CD4-positive, CD25-positive, alpha-beta regulatory T cell (primary cell): ENCODE results near the gene STARD8. TPM values are rescaled to one million over a fixed set of nuclear protein-coding genes. Genes with fewer than 3 reads are reported as not detected.

Experiments used
- ATAC-seq, 2 donors: fragments of 150-1000 bp; cut with Tn5 transposase; one replicate each; pipeline ENCODE4 v1.10.0; 2021; ENCODE audit warnings: low read depth in 2 of 2, moderate number of reproducible peaks in 2 of 2, moderate library complexity in 1 of 2
- DNase-seq, 3 donors: peaks; one replicate each; pipeline versions ENCODE4 v3.0.0 to v3.0.0-alpha.2; 2012 to 2022; ENCODE audit warnings: mixed read lengths in 1 of 3
- H3K27ac ChIP-seq: one replicate; pipeline ENCODE4 v1.7.0; 2013; ENCODE audit warnings: mild to moderate bottlenecking, low read length; ENCODE audit not compliant: insufficient read depth, poor library complexity, severe bottlenecking
- H3K27me3 ChIP-seq: one replicate; pipeline ENCODE4 v1.7.0; 2013; ENCODE audit warnings: low read length; ENCODE audit not compliant: control insufficient read depth, insufficient read depth
- H3K36me3 ChIP-seq: one replicate; pipeline ENCODE4 v1.7.0; 2013; ENCODE audit warnings: mild to moderate bottlenecking, low read length, moderate library complexity; ENCODE audit not compliant: control insufficient read depth, insufficient read depth
- H3K4me1 ChIP-seq: 2 replicates; pipeline ENCODE4 v1.7.0; 2013; ENCODE audit warnings: mild to moderate bottlenecking, low read length; ENCODE audit not compliant: insufficient read depth, control insufficient read depth, poor library complexity, severe bottlenecking
- H3K4me3 ChIP-seq: one replicate; pipeline ENCODE4 v1.7.0; 2013; ENCODE audit warnings: low read depth, mild to moderate bottlenecking, low read length, moderate library complexity
- H3K9me3 ChIP-seq, 2 experiments: 1 replicate in 1 of 2; 2 replicates in 1 of 2; pipeline ENCODE4 v1.7.0; 2013; ENCODE audit warnings: low read length in 2 of 2, mild to moderate bottlenecking in 1 of 2, moderate library complexity in 1 of 2; ENCODE audit not compliant: control insufficient read depth in 2 of 2
- H3K27ac Mint-ChIP-seq, 3 donors: one replicate each; pipeline ENCODE4 v1.8.0; 2020 to 2022; ENCODE audit warnings: mild to moderate bottlenecking in 3 of 3, mixed read lengths in 3 of 3, moderate library complexity in 2 of 3
- H3K27me3 Mint-ChIP-seq: one replicate; pipeline ENCODE4 v1.8.0; 2022; ENCODE audit warnings: mild to moderate bottlenecking, mixed read lengths
- H3K36me3 Mint-ChIP-seq: one replicate; pipeline ENCODE4 v1.8.0; 2020; ENCODE audit warnings: mixed read lengths
- H3K4me1 Mint-ChIP-seq, 4 donors: one replicate each; pipeline ENCODE4 v1.8.0; 2020 to 2022; ENCODE audit warnings: mixed read lengths in 4 of 4, mild to moderate bottlenecking in 1 of 4
- H3K4me3 Mint-ChIP-seq, 4 donors: one replicate each; pipeline ENCODE4 v1.8.0; 2020 to 2022; ENCODE audit warnings: mild to moderate bottlenecking in 4 of 4, mixed read lengths in 4 of 4, moderate library complexity in 3 of 4
- H3K9me3 Mint-ChIP-seq, 7 donors: one replicate each; pipeline ENCODE4 v1.8.0; 2020 to 2022; ENCODE audit warnings: mixed read lengths in 7 of 7, mild to moderate bottlenecking in 3 of 7, moderate library complexity in 2 of 7
- polyA plus RNA-seq, 4 donors: library from polyadenylated mRNA; unstranded; fragments of 300-500 nt; fragmentation: Illumina TruSeq; gene quantifications; one replicate each; pipeline ENCODE4 v1.2.3, GENCODE V29; 2021
- total RNA-seq: library from RNA; stranded (reverse); gene quantifications from one replicate; pipeline ENCODE4 v1.2.3, GENCODE V29; 2022

The STARD8 gene
- total and polyA plus RNA-seq, 5 donors from 2014 or later, result 0.21 to 0.57 TPM; not detected in 3

DNA sequence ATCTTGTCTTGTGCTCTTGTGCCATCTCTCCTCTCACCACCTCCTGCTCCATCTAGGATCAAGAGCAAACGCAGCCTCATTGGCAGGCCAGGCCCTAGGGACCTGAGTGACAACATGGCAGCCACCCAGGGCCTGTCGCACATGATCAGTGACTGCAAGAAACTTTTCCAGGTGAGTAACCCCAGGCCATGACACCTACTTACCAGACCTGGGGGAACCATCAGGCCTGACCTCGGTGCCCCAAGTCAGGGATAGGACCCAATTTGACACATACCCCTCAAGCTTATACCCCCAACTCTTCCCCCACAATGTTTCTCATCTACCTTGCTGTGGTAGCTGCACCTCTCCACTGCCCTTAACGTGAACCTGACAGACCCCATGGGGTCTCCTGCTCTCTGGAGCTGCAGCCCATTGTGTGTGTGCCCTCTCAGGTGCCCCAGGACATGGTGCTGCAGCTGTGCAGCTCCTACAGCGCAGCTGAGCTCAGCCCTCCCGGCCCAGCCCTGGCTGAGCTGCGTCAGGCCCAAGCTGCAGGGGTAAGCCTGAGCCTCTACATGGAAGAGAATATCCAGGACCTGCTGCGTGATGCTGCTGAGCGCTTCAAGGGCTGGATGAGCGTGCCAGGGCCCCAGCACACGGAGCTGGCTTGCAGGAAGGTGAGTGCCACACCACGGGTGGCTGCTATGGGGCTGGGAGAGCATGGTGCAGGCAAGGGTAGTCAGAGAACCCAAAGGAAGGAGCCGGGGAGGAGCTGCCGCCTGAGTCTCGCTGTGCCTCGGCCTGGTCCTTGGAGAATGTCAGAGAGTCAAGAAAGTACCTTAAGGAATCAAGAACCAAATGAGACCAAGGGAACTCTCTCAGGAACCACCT, 74.8 kb downstream of the STARD8 start:
- ATAC-seq (no peak), DNase-seq (no peak)
- no peak overlapping the region for H3K4me3 Mint-ChIP-seq
- H3K36me3 Mint-ChIP-seq, result no peaks in the 10 kb centered on the region
- no peaks in the 10 kb centered on the region for H3K36me3 ChIP-seq
- no peaks in the 10 kb centered on the region for H3K27me3 Mint-ChIP-seq
- no peaks in the 10 kb centered on the region for H3K4me1 ChIP-seq
- H3K27ac Mint-ChIP-seq, result no peak overlapping the region
- peaks cover 0 to 2% (median 0%) of the 10 kb centered on the region in 7 donors for H3K9me3 Mint-ChIP-seq
- no peaks in the 10 kb centered on the region for H3K27me3 ChIP-seq
- no peak overlapping the region for H3K27ac ChIP-seq
- H3K9me3 ChIP-seq, result no peaks in the 10 kb centered on the region
- no peaks in the 10 kb centered on the region for H3K4me1 Mint-ChIP-seq
- no peak overlapping the region for H3K4me3 ChIP-seq

DNA sequence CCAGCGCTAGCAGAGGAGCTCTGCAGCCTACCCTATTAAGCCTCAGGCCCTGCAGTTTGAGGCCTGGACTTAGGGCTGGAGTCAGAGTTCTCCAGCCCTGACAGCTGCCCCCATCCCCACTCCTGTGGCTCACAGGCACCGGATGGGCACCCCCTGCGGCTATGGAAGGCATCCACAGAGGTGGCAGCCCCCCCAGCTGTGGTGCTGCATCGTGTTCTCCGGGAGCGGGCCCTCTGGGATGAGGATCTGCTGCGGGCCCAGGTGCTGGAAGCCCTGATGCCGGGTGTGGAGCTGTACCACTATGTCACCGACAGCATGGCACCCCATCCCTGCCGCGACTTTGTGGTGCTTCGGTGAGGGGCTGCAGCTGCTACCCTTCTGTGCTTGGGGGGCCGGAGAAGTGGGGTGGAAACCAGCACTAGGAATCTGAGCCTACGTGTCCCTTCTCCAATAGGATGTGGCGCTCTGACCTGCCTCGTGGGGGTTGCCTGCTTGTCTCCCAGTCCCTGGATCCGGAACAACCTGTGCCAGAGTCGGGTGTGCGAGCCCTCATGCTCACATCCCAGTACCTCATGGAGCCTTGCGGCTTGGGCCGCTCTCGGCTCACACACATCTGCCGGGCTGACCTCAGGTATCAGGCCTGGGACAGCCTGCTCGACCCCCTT, 76.2 kb downstream of the STARD8 start:
- Mint-ChIP-seq H3K27me3 (no peaks in the 10 kb centered on the region), H3K27ac (no peak overlapping the region), H3K36me3 (no peaks in the 10 kb centered on the region), H3K9me3 (peaks cover 0 to 2% (median 0%) of the 10 kb centered on the region in 7 donors), H3K4me3 (no peak overlapping the region), H3K4me1 (no peaks in the 10 kb centered on the region)
- H3K27ac ChIP-seq, result no peak overlapping the region
- H3K4me1 ChIP-seq, result no peaks in the 10 kb centered on the region
- no peaks in the 10 kb centered on the region for H3K36me3 ChIP-seq
- ATAC-seq, result no peak
- H3K9me3 ChIP-seq, result no peaks in the 10 kb centered on the region
- H3K27me3 ChIP-seq, result no peaks in the 10 kb centered on the region
- no peak for DNase-seq
- no peak overlapping the region for H3K4me3 ChIP-seq

DNA sequence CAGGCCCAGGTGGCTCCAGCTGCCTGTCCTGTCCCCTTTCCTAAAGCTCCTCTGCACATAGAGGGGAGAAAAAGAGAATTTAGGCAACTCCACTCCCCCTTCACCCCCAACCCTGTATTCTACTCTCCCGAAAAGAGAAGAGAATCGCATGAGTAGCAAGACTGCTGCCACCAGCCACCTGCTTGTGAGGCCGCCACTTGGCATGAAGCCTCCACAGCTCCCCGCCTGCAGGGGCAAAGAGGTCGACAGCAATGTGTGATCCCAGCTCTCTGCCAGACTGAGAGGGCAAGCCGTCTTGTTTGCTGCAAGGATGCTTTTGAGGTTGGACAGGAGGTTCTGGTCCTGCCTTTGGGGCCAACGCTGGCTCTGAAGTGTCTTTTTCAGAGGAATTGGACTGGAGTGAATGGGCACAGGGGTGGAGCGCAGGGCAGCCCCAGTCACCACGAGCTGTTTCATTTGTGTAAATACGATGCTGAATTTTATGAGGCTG, 77.1 kb downstream of the STARD8 start:
- H3K4me1 Mint-ChIP-seq, result no peaks in the 10 kb centered on the region
- H3K36me3 Mint-ChIP-seq, result no peaks in the 10 kb centered on the region
- no peak for ATAC-seq
- no peaks in the 10 kb centered on the region for H3K9me3 ChIP-seq
- H3K27me3 Mint-ChIP-seq, result no peaks in the 10 kb centered on the region
- no peaks in the 10 kb centered on the region for H3K27me3 ChIP-seq
- H3K27ac Mint-ChIP-seq, result no peak overlapping the region
- H3K4me3 ChIP-seq, result no peak overlapping the region
- H3K27ac ChIP-seq, result no peak overlapping the region
- no peaks in the 10 kb centered on the region for H3K36me3 ChIP-seq
- H3K4me1 ChIP-seq, result no peaks in the 10 kb centered on the region
- H3K9me3 Mint-ChIP-seq, result peaks cover 0 to 2% (median 0%) of the 10 kb centered on the region in 7 donors
- no peak overlapping the region for H3K4me3 Mint-ChIP-seq
- no peak for DNase-seq

DNA sequence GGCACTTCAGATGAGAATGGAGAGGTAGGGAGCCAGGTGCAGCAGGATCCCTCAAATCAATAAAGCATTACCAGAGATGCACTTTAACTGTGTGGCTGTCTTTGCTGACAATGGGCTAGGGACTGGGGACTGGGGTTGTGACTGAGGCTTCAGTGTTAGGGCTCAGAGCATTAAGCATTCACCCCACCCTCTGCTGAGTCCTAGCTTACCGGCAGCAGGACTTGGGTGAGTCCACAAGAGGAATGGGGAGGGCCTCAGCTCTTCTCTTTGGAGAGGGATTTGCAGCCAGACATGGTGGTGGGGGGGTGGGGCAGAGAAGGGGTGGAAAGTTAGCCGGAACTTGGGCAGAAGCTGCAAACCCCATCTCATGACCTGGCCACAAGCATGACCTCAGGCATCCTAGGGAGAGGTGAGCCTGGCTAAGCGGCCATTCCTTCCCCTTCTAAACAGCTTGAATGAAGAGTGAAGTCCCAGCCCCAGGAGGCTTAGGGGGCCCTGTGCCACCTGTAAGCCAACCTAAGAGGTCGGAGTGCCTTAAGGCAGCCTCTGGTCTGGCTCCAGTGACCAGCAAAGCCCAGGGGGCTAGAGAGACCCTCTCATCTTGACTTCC, 78.4 kb downstream of the STARD8 start:
- Mint-ChIP-seq H3K4me3 (no peak overlapping the region), H3K36me3 (no peaks in the 10 kb centered on the region), H3K9me3 (peaks cover 0 to 2% (median 0%) of the 10 kb centered on the region in 7 donors), H3K4me1 (no peaks in the 10 kb centered on the region), H3K27me3 (no peaks in the 10 kb centered on the region), H3K27ac (no peak overlapping the region)
- H3K4me1 ChIP-seq, result no peaks in the 10 kb centered on the region
- H3K27me3 ChIP-seq, result no peaks in the 10 kb centered on the region
- H3K27ac ChIP-seq, result no peak overlapping the region
- no peak for ATAC-seq
- H3K9me3 ChIP-seq, result no peaks in the 10 kb centered on the region
- no peaks in the 10 kb centered on the region for H3K36me3 ChIP-seq
- no peak overlapping the region for H3K4me3 ChIP-seq
- DNase-seq, result no peak

DNA sequence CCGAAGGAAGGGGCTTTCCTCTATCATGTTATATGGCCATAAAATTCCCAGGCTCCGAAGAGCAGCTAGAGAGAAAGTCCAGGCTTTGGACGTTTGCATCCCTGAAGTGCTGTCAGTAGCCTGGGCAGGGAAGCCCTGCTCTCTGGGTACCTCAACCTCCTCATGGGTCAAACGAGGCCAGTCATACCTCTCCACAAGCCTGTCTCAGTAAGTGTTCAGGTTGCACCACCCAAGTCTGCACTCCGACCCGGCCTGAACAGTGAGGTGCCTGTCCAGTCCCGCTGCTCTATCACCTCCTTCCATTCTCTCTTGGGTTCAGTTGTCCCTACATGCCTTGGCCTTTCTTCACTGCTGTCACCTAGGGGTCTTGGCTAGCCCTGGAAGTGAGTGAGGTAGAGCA, 78.9 kb downstream of the STARD8 start:
- Mint-ChIP-seq H3K27me3 (no peaks in the 10 kb centered on the region), H3K4me1 (no peaks in the 10 kb centered on the region), H3K4me3 (no peak overlapping the region), H3K36me3 (no peaks in the 10 kb centered on the region), H3K9me3 (peaks cover 0 to 2% (median 0%) of the 10 kb centered on the region in 7 donors), H3K27ac (no peak overlapping the region)
- no peaks in the 10 kb centered on the region for H3K4me1 ChIP-seq
- H3K4me3 ChIP-seq, result no peak overlapping the region
- ATAC-seq, result no peak
- H3K36me3 ChIP-seq, result no peaks in the 10 kb centered on the region
- no peaks in the 10 kb centered on the region for H3K27me3 ChIP-seq
- no peak overlapping the region for H3K27ac ChIP-seq
- no peaks in the 10 kb centered on the region for H3K9me3 ChIP-seq
- DNase-seq, result no peak

DNA sequence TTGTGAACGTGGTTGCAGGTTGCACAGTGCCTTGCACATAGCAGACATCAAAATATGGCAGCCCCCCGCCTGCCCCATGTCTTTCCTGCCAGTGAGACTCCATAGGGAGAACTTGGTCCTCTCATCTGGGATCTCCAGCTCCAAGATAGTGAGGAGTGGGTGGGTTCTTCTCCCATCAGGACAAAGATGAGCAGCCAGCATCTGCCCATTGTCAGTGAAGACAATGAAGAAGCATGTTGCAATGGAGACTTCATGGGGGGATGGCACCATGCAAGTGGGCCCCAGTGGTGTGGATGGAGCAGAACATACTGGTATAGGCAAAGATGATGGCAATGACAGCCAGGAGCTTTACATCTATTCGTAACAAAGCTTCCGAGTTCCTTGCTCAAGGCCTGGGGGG, 80.2 kb downstream of the STARD8 start:
- H3K27ac ChIP-seq, result no peak overlapping the region
- no peaks in the 10 kb centered on the region for H3K9me3 ChIP-seq
- Mint-ChIP-seq H3K27me3 (no peaks in the 10 kb centered on the region), H3K36me3 (no peaks in the 10 kb centered on the region), H3K9me3 (peaks cover 0 to 2% (median 0%) of the 10 kb centered on the region in 7 donors), H3K4me1 (peaks cover 0 to under 1% (median 0%) of the 10 kb centered on the region in 4 donors), H3K27ac (no peak overlapping the region), H3K4me3 (no peak overlapping the region)
- no peak overlapping the region for H3K4me3 ChIP-seq
- DNase-seq, result no peak
- H3K27me3 ChIP-seq, result no peaks in the 10 kb centered on the region
- no peaks in the 10 kb centered on the region for H3K4me1 ChIP-seq
- no peaks in the 10 kb centered on the region for H3K36me3 ChIP-seq
- ATAC-seq, result no peak

DNA sequence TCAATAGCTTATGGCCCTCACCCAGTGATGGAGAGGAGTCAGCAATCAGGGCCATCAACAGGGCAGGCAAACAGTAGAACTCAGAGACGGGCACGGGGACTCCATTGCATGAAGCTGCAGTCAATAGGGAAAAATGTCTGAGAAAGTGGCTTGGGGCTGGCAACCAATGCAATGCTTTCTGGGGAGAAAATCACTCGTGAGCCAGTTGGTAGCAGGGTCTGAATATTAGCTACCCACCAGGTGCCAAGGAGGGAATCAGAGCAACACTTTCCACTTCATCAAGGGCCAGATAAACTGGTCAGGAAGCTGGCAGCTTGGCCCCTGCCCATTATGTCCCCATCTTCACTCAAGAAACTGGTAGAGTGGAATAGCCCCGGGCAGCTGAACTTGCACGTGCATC, 80.7 kb downstream of the STARD8 start:
- Histone ChIP-seq H3K4me1 (no peaks in the 10 kb centered on the region), H3K36me3 (no peaks in the 10 kb centered on the region), H3K27me3 (no peaks in the 10 kb centered on the region), H3K9me3 (no peaks in the 10 kb centered on the region), H3K4me3 (no peak overlapping the region), H3K27ac (no peak overlapping the region)
- ATAC-seq, result no peak
- Mint-ChIP-seq H3K9me3 (no peaks in the 10 kb centered on the region), H3K27me3 (no peaks in the 10 kb centered on the region), H3K36me3 (no peaks in the 10 kb centered on the region), H3K27ac (no peak overlapping the region), H3K4me1 (peaks cover 0 to 2% (median 0%) of the 10 kb centered on the region in 4 donors), H3K4me3 (no peak overlapping the region)
- DNase-seq, result no peak
